Calu3 (cell line): ENCODE data around the gene HCN1. TPM values are rescaled to one million over a fixed set of nuclear protein-coding genes. Genes with fewer than 3 reads are reported as not detected.

Experiments
- BruUV-seq: library from RNA; stranded (reverse); fragments of 400-500 nt; replicated peaks from 2 replicates; lab custom pipeline; 2021; lab: Mats Ljungman, UMichigan
- CTCF ChIA-PET: fragments of 300-600 bp; sonication (Branson Sonifier 250); formaldehyde crosslinking; loops from one replicate; lab custom pipeline; 2022; ENCODE audit warnings: antibody characterized with exemption; lab: Charles Lee
- DNase-seq: peaks from one replicate; pipeline ENCODE4 v3.0.0; 2022
- H3K27ac Mint-ChIP-seq: one replicate; pipeline ENCODE4 v1.8.0; 2022; ENCODE audit warnings: mixed read lengths; ENCODE audit not compliant: unreplicated experiment
- H3K27me3 Mint-ChIP-seq: one replicate; pipeline ENCODE4 v1.8.0; 2022; ENCODE audit warnings: mixed read lengths; ENCODE audit not compliant: unreplicated experiment
- H3K36me3 Mint-ChIP-seq: one replicate; pipeline ENCODE4 v1.8.0; 2022; ENCODE audit warnings: mild to moderate bottlenecking, moderate library complexity, mixed read lengths; ENCODE audit not compliant: insufficient read depth, unreplicated experiment
- H3K4me1 Mint-ChIP-seq: one replicate; pipeline ENCODE4 v1.8.0; 2022; ENCODE audit warnings: mild to moderate bottlenecking, low read depth, mixed read lengths; ENCODE audit not compliant: unreplicated experiment
- H3K4me3 Mint-ChIP-seq: one replicate; pipeline ENCODE4 v1.8.0; 2022; ENCODE audit warnings: mild to moderate bottlenecking, low read depth, moderate library complexity, mixed read lengths; ENCODE audit not compliant: unreplicated experiment
- H3K9me3 Mint-ChIP-seq: one replicate; pipeline ENCODE4 v1.8.0; 2022; ENCODE audit warnings: low read depth, mixed read lengths; ENCODE audit not compliant: unreplicated experiment
- CTCF ChIP-seq: fragments of 200-600 bp; IDR thresholded peaks from one replicate; pipeline ENCODE4 v1.8.0; 2022; ENCODE audit warnings: antibody characterized with exemption; ENCODE audit not compliant: unreplicated experiment
- intact Hi-C: fragments of 100-400 bp; cut with micrococcal nuclease; formaldehyde crosslinking; loops from one replicate; pipeline ENCODE4 v1.10.0; 2022; ENCODE audit not compliant: unreplicated experiment
- total RNA-seq: library from RNA; stranded (reverse); gene quantifications from 2 replicates; pipeline ENCODE4 v1.2.3, GENCODE V29; 2022

HCN1 gene
- total RNA-seq, 1 experiment from 2014 or later: not detected

- H3K4me3 Mint-ChIP-seq: no peak overlapping the region
- H3K27me3 Mint-ChIP-seq: no peaks in the 10 kb centered on the region
- intact Hi-C loops: no loop called here
- CTCF ChIA-PET: no interaction called here
- no peak overlapping the region for H3K27ac Mint-ChIP-seq
- no peaks in the 10 kb centered on the region for H3K4me1 Mint-ChIP-seq
- no peaks in the 10 kb centered on the region for H3K36me3 Mint-ChIP-seq
- DNase-seq: no peak
- BruUV-seq: no TSS peak
- peaks cover 22% of the 10 kb centered on the region for H3K9me3 Mint-ChIP-seq
- no peak for TF ChIP-seq CTCF
Measured at GRCh38 chr5:45288746-45289145, 407.4 kb downstream of the HCN1 start.

GRCh38 chr5:45284436-45284835 is 411.7 kb downstream of the HCN1 start:
- Mint-ChIP-seq H3K9me3 (peaks cover 11% of the 10 kb centered on the region), H3K36me3 (no peaks in the 10 kb centered on the region), H3K4me1 (no peaks in the 10 kb centered on the region), H3K27me3 (no peaks in the 10 kb centered on the region), H3K4me3 (no peak overlapping the region), H3K27ac (no peak overlapping the region)
- DNase-seq: no peak
- no TSS peak for BruUV-seq
- CTCF ChIA-PET: no interaction called here
- intact Hi-C loops: no loop called here
- no peak for TF ChIP-seq CTCF

- BruUV-seq: no TSS peak
- H3K9me3 Mint-ChIP-seq: peaks cover 9% of the 10 kb centered on the region
- CTCF ChIA-PET: no interaction called here
Measured at GRCh38 chr5:45281081-45281480, 415.1 kb downstream of the HCN1 start.

GRCh38 chr5:45279109-45279508 is 417.1 kb downstream of the HCN1 start:
- intact Hi-C loops: no loop called here
- no TSS peak for BruUV-seq
- H3K4me1 Mint-ChIP-seq: peaks cover 17% of the 10 kb centered on the region
- no peak for DNase-seq
- no peaks in the 10 kb centered on the region for H3K36me3 Mint-ChIP-seq
- peaks cover 5% of the 10 kb centered on the region for H3K9me3 Mint-ChIP-seq
- H3K27ac Mint-ChIP-seq: no peak overlapping the region
- H3K27me3 Mint-ChIP-seq: no peaks in the 10 kb centered on the region
- H3K4me3 Mint-ChIP-seq: no peak overlapping the region
- CTCF ChIA-PET: no interaction called here
- no peak for TF ChIP-seq CTCF

More at GRCh38 chr5:45281081-45281480, 415.1 kb downstream of the HCN1 start:
- Mint-ChIP-seq H3K27ac (no peak overlapping the region), H3K4me3 (no peak overlapping the region), H3K36me3 (no peaks in the 10 kb centered on the region), H3K27me3 (no peaks in the 10 kb centered on the region), H3K4me1 (peaks cover 9% of the 10 kb centered on the region)
- intact Hi-C loops: no loop called here
- no peak for DNase-seq
- TF ChIP-seq CTCF: no peak
